DMS53 treated with DMSO at 0.1 percent for 48 hours (cell line): ENCODE measurements around the gene FKBP1A.

ENCODE experiments used
- DNase-seq: peaks from one replicate; lab custom pipeline; 2025; ENCODE audit not compliant: unreplicated experiment; lab: John Stamatoyannopoulos, UW

Gene FKBP1A

DNA sequence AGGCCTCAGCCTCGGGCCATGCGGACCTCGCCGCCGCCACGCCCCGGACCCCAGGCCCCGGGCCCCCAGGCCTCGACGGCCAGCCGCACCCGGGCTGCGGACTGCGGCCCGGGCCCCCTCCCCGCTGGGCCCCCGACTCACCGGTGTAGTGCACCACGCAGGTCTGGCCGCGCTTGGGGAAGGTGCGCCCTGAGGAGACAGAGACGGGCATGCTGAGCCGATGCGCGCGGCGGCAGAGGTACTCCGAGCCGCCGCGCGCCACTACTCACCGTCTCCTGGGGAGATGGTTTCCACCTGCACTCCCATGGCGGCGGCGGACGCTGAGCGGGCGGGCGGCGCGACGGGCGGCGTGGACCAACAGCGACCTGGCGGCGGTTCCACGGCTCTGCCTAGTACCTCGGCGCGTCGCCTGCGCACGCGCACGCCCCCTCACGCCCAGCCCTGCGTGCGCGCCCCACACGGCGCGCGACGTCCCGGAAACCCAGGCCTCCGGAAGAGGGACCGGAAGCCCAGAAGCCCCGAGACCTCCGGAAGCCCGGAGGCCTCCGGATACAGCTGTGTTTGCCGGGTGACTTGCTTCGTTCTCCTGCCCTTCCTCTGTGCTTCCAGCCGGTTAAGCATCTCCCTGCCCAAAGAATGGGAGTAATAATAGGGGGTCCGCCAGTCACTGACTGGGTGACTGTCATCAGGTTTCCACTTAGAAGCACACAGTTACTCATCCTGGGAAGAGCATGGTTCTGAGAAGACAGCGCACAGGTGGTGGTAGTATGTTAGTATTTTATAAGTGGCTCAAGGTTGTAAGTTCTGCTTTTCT lies at the start of gene FKBP1A:
TSS of gene FKBP1A (minus strand) at position 362 of the 814 bp plus-strand sequence. CDS start at position 306, 56 bp downstream.
- DNase-seq, result peak; percentile 79

DNA sequence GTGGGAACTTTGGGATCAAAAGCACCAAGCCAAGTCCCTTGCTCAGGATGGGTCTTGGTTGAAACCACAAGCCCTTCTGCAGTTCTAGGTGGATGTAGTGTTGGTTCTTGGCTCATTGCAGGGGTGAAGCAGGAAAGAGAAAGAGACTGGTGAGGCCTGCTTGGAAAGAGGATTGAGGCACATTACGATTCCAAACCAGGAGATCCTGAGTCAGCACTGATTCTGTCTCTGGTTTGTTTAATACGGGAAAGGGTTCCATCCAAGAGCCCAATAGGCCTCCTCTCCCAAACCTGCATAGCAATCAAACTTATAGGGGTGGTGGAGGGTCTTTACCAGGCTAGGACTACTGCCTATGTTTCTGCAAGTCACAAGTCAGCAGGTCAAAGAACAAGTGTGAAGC lies 49.5 kb upstream of the FKBP1A start:
- no peak for DNase-seq

DNA sequence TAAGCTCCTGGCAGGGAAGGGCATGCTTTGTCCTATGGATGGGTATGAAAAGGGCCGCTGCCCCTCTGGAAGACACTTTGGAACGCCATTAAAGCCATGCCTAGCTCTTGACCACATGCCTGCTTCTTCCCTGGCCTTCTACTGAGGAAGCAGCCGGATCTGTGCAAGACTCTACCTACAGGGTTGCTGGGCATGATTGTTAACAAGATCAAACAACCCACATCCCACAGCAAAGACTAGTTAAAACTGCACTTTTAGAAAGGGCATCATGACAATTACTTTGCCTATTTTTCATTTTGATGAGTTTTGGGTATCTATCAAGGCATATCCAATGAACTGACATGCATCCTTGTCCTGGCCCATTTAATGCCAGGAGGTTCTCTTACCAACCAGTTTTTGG lies 48.3 kb upstream of the FKBP1A start:
- no peak for DNase-seq

DNA sequence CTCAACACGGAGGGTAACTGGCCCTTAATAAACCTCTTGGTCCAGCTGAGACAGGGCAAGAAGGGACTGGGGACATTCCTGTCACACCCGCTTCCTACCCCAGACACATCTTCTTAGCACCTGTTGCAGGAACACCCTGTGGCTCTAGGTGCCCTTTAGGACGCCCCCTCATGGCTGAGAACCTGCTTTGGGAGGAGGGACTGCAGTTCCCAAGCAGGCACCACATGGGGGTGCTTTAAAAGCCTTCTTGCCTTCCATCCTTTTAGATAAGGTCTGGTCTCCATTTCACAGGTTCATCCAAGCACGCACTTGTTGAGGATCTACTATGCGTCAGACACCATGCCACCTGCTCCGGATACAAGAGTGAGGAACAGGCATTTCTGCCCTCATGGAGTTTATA lies 47.2 kb upstream of the FKBP1A start:
- no peak for DNase-seq

DNA sequence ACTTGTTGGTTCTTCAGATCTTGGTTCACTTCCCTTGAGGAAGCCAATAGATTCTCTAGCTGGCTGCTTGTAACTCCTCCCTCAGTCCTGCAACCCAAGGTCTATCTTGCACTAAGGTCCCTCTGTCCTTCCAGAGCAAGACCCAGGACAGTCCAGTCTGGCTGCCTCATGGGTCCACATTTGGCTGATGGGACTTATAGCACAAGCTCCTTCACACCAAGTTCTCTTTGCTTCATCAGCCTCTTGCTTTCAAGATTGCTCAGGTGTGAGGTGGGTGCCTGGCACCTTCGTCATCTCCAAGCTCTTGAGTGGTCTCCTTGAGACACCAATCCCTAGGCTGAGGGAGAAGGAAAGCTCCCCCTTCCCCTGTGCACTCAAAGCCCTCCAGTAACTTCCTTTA lies 45.5 kb upstream of the FKBP1A start:
- DNase-seq, result no peak

DNA sequence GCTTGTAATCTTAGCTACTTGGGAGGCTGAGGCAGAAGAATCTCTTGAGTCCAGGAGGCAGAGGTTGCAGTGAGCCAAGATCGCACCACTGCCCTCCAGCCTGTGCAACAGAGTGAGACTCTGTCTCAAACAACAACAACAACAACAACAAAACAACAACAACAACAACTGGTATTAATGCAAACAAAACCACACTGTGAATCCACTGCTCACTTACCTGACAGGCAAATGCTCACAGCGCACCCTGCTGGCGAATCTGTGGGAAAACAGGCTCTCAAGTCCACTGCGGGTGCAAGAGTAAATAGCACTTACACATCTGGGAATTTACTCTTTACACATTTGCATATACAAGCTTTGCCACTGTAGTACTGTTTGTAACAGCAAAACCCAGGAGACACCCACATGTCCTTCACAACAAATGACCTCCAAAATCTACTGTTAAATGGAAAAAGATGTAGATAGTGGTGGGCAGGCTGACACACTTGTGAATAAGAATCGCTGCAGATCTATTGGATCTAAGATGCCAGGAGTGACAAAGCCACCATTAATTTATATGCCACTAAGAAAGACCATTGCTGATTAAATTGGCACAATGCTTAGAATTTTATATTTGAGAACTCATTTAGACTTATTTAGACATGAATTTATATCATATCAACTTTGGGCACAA lies 44.5 kb upstream of the FKBP1A start:
- DNase-seq, result peak; percentile 64

DNA sequence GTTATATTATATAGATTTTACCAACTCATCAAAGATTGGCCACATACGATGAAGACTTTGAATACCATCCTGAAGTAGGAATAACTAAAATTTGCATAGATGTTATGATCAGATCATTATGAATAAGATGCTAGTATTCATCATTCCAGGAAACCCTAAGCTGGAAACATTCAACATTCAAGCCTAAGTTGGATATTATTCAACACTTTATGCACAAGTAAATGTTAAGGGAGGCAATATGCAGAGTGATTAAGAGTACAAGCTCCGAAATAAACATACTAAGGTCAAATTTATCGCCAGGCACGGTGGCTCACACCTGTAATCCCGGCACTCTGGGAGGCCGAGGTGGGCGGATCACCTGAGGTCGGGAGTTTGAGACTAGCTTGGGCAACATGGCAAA lies 43.4 kb upstream of the FKBP1A start:
- DNase-seq, result no peak

DNA sequence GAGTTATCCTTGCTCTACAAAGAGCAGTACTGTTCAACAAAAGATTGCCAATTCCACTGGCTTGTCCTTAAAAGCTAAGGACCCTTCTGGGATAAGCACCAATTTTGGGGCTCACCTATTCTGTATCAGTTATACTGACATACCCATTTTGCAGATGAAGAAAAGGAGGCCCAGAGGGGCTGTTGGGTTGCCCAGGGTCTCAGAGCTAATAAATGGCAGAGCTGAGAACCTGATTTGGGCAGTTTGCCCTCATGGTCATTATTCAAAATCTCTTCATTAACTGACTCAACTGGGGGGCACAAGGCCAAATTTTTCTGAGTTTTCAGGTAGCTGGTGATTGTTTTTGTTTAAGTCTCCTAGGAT lies 42.5 kb upstream of the FKBP1A start:
- no peak for DNase-seq

DNA sequence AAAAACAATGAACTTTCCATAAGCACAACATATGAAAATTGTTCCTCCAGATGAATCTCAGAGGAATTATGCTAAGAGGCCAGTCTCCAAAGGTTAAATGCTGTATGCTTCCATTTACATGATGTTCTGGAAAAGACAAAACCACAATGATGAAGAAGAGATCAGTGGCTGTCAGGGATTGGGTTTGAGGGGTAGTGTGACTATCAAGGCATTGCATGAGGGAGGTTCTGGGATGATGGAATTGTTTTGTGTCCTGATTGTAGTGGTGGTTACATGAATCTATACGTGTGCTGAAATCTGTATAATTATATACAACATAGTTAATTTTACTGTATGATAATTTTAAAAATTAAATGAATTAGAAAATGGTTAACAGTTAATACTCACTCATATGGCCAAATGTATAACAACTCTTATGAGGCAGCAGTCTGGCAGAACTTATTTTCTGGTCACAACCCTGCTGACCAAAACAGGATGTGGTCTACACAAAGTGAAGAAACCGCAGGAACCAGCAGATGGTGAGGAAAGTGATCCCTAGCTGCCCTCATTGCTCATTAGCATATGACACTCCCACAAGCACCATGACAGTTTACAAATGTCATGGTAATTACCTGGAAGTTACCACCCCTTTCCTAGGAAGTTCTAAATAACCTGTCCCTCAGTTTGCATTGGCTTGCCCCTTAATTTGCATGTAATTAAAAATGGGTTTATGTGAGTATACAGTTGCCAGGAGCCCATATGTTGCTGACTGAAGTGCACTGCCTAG lies 41.9 kb upstream of the FKBP1A start:
- no peak for DNase-seq

DNA sequence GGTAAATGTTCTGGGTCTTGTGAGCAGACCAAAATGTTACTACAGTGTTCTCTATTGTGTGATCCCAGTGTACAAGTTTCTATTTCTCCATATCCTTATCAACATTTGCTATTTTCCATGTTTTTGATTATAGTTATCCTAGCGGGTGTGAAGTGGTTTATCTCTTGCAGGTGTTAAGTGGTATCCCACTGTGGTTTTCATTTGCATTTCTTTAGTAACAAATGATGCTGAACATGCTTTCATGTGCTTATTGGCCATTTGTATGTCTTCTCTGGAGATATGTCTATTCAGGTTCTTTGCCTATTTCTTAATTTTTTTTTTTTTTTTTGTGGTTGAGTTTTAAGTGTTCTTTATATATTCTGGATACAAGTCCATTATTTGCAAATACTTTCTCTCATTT lies 38.3 kb upstream of the FKBP1A start:
- no peak for DNase-seq

DNA sequence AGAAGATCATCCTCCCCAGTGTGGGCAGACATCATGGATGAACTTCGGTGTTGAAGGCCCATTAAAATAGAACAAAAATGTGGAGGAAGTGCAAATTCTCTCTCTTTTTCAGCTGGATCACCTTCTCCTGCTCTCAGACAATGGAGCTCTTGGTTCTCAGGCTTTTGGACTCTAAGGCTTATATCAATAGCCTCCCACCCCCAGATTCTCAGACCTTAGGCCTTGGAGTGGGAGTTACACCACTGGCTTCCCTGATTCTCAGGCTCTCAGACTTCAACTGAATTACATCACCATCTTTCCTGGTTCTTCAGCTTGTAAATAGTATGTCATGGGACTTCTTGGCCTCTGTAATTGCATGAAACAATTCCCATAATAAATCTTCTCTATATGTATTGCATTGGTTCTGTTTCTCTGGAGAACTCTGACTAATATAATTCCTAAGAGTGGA lies 37.2 kb upstream of the FKBP1A start:
- no peak for DNase-seq

DNA sequence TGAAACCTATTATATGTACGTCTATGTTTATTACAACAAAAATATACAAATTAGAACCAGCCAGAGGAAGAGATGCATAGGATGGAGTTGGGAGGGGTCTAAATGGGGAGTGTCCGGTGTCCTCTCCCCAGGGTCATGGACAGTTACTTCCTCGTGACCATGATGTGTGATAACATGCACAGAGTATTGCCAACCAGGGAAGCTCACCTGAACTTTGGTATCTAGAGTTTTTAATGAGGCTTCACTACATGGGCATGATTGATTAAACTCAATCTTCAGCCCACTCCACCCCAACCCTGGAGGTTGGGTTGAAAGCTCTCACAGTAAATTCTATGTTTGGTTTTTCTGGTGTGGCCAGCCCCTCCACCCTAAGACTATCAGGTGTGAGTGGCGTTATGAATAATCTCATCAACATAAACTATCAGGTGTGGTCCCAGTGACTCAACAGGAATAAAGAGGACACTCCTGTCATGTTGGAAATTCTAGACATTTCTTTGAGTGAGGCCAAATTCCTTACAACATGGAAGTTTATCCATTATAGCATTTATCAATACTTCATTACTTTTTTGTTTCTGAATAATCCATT lies 36.4 kb upstream of the FKBP1A start:
- no peak for DNase-seq

DNA sequence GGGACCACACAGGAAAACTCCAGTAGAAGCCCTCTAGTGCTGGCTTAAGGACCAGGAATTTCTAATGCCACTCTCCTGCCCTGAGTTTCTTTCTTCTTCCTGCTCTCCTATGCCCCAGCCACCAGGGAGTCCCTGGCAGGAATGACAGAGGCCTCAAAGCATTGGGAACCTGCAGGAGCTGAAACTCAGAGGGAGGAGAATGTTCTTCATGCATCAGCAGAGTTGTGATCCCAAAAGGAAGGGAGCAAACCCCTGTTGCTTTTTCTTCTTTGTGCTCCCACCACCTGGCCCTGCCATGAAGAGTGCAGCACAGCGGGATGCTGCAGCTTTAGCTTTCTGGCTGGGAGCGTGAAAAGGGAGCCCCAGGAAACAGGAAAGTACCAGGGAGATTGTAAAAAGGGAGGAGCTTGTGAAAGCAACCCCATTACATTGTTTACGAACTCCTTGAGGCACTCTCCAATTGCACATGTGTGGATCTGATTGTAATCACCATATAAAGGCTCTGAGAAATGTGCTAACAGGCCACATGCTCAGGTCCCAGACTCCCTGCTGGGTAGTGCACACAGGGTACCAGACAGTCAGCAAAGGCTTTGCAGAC lies 34.7 kb upstream of the FKBP1A start:
- DNase-seq, result peak; percentile 60

DNA sequence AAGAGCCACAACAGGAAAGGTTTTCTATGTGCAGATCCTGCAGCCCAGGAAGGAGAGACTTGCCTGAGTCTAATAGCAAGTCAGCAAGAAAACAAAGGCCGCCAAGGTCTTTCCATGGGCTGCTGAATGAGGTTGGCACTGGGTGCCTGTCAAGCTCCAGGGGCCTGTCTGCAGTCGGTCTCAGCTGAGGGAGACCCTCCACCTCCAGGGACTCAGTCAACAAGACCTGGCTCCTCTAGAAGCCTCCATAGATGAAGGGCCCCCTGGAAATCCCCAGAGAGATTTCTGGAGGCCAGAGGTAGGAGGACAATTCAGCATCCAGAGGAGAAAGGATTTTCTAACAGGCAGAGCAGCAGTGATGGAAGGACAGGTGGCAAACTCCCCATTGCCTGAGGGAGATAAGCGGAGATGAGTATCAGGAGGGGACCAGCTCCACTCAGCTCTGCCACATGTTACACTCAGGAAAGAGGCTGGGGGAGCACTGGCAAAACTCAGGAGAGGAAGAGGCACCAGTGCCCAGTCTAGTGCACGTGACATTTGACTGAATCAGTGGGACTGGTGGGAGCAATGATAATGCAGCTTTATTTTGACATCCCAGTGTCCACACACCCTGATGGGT lies 33.5 kb upstream of the FKBP1A start:
- DNase-seq, result no peak

DNA sequence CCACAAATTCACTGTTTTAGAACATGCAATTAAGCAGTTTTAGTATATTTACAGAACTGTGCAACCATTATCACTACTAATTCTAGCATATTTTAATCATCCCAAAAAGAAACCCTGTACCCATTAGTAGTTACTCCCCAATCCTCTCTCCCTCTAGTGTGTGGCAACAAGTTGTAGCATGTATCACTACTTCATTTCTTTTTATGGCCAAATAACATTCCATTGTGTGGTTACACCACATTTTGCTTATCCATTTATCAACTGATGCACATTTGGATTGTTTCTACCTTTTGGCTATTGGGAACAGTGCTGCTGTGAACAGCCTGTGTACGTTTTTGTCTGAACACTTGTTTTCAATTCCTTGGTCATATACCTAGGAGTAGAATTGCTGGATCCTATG lies 31.5 kb upstream of the FKBP1A start:
- no peak for DNase-seq

DNA sequence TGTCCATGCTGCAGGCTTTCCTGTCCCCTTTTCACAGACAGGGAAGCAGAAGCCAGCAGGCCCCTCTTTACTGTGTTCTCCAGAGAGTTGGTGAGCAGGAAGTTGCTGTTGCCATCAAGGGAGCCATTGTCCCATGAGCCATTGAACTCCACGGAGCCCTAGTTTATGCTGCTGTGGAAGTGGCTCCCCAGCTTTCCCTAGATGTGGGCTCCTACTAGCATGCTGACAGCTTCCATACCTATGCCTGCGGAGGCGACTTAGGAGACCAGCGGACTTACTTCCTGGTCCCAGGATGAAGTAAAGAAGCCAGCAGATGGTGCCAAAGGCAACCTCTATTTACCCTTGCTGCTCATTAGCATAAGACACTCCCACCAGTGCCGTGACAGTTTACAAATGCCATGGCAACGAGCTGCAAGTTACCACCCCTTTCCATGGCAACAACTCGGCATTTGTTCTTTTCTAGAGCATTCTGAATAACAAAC lies 30.8 kb upstream of the FKBP1A start:
- no peak for DNase-seq

DNA sequence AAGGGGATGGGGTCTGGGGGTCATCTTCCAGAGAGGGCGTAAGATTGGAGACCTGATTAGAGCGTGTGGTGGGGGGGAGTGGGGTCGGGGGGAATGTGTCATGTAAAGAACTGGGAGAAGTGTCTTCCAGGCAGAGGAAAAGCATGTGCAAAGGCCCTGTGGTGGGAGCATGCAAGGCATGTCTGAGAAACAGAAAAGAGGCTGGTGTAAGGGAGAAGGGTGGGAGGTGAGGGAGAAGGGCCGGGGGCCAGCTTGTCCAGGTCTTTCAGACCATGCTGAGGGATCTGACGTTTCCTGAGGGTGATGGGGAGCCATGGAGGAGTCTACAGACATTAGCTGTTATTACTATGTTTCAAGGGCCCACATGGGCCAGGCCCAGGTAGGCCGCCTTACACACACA lies 30.4 kb upstream of the FKBP1A start:
- DNase-seq, result no peak

DNA sequence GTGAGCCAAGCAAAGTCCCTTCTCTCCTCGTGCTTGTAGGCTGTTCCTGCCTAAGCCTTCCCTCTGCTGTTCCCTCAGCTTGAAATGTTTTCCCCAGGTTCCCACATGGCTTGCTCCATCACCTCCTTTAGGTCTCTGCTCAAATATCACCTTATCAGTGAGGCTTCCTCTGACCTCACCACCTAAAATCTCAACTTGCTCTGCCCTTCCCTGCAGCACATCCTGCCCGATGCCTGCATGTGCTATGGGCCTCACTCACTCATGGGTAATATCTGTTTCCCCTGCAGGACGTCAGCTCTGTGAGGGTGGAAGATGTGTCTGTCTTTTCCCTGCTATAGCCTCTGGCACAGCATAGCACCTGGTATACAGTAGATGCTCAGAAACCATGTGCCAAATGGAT lies 29.9 kb upstream of the FKBP1A start:
- no peak for DNase-seq

DNA sequence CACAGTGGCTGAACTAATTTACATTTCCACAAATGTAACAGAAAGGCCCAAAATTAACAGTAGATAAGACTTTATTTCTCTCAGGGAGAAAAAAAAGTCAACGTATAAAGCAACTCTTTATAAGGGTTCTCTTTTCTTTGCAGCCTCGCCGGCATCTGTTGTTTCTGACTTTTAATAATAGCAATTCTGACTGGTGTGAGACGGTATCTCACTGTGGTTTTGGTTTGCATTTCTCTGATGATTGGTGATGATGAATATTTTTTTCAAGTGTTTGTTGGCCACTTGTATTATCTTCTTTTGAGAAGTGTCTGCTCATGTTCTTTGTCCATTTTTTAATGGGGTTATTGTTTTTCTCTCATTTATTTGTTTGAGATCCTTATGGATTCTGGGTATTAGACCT lies 27.2 kb upstream of the FKBP1A start:
- no peak for DNase-seq

DNA sequence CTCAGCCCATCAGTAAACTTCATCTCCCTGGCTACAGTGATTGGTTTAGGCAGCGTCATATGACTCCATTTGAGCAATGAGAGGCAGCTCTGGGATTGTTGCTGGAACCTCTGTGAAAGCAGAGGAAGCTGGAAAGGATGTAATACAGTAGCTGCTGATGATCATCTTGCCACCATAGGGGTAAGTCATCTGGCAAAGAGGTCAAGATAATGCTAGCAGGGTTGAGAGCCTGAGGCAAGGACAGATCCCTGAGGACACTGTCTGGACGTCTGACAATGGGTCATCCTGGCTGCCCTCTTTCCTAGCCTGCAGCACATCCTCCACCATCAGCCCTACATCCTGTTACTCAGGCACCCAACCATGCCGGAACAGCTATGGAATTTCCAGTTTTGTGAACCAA lies 25.5 kb upstream of the FKBP1A start:
- DNase-seq, result no peak

DNA sequence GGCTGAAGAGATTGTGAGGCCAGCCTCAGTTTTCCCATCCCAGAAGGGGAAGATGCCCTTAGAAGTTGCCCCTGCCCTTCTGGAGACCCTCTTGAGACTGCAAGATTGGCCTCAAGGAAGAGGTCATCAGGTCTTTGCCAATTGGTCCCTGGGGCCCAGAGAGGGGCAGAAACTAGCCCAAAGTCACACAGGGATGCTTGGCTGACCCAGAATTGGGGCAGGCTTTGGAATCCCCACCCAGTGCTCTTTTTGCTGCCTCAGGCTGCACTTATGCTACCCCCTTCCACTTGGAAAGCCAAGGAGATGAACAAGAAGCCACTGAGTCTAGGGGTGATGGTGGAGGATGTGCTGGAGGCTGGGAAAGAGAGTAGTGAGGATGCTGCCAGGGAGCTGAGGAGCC lies 24.9 kb upstream of the FKBP1A start:
- no peak for DNase-seq
